HL-60/S4 (cell line): ENCODE results near the gene CCDC197.

Source experiments
- in situ Hi-C: fragments of 300-500 bp; cut with MboI; formaldehyde crosslinking; loops from 2 replicates; pipeline ENCODE4 v1.14.3; 2022; ENCODE audit warnings: low sequenced_read_pairs

Gene CCDC197

DNA sequence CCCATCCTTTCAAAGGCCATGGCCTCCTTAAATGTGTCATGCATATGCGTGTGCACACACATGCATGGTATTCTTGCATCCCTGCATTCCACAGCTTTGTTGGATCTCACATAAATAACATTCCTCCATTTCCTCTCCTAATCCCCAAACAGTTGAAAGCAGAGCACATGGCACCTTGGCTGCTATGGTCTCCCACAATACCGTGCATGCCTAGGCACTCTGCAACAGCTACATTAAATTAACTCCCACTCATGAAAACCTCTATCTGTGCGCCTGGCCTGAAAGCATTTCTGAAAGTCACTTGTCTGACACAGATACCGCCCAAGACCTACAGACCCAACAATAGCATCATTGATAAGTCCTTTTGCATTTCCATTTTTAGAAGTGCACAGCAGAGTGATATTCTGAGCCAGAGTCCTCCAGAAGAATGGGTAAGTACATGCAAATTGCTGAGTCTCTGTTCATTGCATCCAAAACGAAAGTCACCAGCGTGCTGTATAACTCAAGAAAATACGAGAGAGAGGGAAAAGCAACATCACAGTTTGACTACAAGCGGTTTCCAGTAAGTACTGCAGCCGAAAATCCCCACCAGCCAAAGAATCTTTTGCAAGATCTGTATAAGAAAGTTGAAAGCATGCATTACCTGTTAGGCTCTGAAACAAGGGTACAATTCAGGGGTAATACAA, 21.2 kb upstream of the CCDC197 start:
- in situ Hi-C loops = no loop called here

DNA sequence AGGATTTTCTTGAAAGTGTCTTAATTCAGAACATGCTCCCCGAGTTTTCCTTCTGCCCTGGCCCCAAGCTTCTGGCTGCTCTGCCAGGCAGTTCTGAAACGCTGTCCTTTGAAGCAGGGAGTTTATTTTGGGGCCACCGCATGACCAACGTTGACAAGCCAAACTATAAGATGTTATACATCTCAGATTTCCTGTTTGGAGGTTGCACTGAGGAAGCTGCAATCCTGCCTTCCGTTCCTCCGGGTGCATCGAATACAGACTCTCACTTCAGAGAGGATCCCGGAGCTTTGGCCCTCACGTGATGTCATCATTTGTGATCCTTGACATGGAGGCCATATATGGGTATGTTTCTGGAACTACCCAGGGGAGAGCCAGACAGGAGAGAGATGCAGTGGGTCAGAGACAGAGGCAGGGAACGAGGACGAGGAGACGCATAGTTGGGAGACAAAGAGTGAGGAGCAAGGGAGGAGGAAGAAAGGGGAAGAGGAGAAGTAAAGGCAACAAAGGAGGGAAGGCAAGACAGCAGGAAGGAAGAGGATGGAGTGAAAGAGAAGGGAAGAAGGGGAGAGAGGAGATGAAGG, 20.5 kb upstream of the CCDC197 start, which contains the start of gene ASB2:
Gene ASB2, minus strand, starts transcription at position 94 of the 581 bp plus-strand sequence. CDS start 12,031 bp downstream, outside the sequence.
- in situ Hi-C loops = no loop called here

DNA sequence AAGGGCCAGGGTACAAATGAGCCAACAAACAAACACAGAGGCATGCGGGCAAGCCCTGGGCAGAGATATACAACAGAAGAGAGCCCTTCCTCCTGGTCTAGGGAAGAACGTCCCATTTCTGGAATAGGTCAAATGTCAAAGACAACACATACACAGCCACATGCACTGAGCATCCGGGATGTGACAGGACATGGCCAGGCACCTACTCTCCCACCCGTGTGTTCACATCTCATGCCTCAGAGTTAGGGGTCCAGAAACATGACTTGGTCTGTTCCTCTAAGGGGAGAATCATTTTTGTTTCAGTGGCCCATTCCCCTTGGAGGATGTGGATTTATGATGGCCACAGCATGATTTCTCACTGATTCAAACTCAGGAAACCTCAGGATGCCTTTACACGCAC, 19.9 kb upstream of the CCDC197 start:
- in situ Hi-C loops = no loop called here

DNA sequence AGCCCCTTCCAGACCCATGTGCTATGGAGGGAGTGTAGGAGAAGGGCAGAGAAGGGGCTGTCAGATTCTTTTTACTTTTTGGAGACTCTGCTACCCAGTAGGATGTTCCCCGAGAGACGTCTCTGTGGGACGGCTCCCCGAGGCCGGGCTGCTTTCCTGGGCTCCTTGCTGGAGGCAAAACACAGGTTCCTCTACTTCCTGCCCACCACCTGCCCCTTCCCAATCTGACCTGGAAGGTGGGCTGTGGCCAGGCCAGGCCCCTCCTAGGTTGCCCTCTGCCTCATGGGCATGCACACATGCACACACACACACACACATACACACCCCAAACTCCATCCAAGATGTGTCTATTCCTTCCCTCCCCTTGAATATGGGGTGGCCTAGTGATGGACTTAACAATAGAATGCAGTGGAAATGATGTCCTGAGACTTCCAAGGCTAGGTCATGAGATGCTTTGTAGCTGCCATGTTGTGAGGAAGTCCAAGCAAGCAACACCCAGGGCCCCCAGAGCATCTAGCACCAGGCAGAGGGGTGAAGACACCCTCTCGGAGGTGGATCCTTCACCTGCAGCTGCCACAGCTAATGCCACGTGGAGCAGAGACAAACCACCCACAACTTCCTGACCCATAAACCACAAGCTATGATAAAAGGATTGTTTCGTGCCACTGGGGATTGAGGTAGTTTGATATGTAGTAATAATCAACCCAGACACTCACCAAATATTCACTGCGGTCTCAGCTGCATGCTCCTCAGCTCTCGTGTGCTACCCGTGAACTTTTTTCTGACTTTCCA, 19.1 kb upstream of the CCDC197 start:
- in situ Hi-C loops = no loop called here

DNA sequence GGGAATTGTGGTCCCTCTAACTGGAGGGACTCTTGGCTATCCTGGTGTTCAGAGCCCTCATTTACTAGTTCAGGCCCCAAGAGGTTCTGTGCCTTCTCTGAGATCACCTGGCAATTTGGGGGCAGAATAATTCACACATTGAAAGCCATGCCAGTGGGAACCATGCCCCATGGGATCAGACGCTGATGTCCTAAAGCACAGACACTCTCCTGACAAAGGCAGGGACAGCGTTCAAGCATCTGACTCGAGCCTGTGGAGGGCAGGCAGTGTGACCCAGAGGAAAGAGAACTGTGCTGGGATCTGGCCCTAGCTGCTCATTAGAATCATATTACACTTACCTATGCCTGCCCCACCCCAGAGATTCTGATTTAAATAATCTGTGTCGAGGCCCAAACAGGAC, 18.4 kb upstream of the CCDC197 start:
- in situ Hi-C loops = no loop called here

DNA sequence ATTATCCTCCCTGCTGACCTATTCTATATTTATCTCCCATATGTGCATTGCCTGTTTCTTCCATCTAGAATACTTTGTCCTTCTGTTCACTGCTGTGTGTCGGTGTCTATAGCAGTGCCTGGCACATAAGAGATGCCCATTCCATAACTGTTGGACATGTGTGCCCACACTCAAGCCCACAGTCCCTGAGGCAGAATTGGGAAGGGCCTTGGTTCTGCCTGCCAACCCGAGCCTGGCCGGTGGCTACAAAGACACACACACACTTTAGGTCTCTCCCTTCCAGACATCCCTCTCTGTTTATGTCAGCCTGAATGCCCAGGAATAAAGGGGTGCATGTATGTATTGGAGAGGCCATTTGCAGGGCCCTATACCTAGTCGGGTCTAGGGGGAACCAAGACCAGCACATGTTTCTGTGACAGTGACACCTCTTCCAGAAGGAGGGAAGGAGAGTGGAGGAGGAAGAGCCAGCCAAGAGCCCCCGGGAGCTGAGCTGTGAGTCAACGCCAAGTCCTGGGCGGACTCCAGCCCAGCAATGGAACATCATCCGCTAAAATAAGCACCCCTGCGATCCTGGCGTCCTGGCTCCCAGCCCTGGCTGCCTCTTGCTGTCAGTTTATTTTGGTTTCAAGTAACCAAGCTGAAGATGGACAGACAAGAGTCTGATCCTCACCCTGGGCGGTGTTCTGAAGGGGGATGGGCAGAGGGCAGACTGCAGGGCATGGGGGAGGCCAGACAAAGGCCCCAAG, 16.5 kb upstream of the CCDC197 start:
- in situ Hi-C loops = no loop called here

DNA sequence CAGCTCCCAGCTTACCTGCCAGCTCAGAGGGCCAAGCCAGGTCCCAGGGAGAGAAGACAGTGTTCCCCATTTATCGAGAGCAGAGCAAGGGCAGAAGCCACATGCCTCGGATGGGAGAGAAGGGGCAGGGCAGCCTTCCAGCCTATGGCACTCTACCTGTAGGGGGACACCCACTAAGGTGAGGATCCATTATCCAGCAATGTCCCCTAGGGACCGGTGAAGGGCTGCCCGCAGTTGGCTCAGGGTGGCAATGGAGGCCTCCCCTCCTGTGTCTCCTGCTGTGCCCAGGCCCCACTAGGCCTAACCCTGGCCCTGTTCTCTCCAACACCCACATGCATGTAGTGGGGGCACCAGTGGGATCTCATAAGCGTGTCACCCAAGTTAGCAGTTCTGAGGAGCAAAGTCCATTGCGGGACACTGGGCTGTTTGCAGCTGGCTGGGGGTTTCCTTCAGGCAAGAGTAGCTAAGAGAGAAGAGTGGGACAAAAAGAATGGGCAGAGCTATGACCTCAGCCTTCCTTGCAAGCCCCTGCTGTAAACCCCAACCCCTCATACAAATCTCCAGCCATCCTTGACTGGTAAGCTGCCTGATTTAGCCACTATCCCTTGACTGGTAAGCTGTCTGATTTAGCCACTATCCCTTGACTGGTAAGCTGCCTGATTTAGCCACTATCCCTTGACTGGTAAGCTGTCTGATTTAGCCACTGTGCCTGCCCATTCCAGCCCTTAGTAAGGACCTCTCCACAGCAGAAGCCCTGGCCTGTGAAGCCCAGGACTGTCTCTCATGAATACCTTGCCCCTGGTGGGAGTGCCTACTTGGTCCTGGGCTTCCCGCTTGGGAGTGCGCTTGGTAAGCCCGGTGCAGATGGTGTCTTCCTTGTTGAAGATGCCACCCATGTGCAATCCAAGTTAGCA, 15.5 kb upstream of the CCDC197 start:
- in situ Hi-C loops = no loop called here

DNA sequence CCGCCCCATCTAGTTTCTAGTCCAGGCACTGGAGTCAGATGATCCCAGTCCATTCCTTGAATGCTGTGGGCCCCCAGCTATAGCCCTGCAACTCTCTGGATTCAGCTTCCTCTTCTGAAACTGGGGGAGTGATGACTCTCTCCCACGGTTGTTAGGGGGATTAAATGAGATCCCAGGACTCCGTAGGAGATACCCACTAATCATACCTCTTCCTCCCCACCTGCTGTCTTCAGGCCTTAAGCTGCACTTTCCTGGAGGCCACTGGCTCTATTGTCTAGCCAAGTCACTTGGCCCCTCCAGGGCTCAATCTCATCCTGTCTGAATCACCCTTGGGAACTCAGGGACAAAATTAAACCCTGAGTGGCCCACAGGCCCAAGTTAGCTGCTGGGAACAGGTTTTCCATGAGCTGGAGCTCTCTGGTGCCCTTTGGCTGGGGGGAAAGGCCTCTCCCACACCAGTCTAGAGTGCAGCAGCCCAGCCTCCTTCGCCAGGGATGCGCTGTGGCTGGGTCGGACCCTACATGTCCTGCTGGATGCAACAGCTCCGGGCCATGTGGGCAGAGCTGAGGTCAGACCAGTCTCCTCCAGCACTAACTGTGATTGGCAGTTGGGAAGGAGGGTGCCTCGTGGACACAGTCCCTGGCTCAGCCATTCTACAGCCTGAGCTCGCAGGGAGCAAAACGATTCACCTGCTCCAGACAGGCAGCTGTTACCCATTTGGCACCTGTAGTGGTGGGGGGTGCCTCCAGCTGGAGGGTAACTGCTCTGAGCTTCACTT, 14.7 kb upstream of the CCDC197 start:
- in situ Hi-C loops = no loop called here

DNA sequence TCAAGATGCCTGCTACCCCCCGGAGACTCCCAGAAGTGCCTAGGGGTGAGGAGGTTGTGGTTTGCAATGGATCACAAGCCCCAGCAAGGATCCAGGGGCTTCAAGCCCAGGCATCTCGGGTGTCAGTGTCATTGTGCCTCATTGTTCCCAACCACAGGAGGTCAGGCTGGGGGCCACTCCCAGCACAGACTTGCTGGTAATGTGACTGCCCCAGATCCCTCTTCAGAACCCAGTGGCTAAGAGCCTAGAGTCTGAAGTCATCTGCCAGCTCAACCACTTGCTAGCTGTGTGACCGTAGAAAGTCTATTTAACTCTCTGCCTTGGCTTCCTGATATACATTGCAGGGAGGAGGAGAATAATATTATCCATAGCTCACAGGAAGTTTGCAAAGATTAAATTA, 13.0 kb upstream of the CCDC197 start:
- in situ Hi-C loops = no loop called here

DNA sequence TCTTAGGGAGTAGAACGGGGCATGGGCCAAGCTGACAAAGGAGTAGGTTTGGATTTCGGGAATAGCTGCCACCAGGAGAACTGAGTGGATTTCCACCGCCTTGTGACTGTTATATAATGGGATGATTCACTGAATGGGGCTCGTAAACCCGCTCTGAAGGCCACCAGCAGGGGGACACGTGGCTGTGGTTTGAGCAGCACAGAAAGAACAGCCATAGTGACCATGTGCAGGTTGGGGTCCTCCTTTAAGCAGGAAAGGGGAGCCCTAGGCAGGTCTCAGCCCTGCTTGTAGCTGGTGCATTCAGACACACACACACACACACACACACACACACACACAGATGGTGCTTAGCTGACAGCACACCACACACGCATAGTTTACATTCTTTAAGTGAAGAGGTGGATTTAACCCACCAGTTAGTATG, 12.1 kb upstream of the CCDC197 start:
- in situ Hi-C loops = no loop called here

DNA sequence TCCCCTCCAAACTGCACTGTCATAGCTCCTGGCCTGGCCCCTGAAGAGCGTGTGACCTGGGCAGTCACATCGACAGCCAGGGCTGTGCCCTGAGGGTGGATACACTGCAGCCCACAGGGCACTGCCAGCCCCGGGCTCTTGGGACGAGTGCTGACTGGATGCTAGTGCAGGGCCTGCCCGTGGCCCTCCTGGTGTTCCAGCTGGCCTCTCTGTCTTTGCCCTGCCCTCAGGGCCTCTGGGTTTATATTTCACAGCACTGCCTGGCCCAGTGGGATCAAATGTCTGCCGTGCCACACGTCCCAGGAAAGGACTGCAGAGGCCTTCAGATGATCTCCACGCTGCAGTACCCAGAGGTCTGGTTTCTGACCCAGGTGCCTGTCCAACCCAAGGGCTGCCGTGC, 10.1 kb upstream of the CCDC197 start:
- in situ Hi-C loops = no loop called here

DNA sequence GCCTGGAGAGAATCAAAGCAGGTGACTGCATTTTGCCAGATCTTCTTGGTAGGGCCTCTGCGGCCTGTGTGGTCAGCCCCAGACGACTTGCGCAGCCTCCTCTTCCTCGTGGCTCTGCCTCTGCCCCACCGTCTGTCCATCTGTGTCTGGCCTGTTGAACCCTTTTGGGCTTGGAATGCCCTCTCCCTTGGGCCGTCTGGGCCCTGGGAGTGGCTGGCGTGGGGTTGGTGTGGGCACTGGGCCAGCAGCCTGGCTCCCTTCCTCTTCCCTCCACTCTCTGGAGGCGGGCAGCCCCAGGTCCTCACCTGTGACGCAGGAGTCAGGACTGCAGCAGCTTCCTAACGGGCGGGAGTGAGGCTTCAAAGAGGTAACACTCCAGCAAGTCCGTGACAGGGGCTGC, 9.7 kb upstream of the CCDC197 start:
- in situ Hi-C loops = no loop called here

DNA sequence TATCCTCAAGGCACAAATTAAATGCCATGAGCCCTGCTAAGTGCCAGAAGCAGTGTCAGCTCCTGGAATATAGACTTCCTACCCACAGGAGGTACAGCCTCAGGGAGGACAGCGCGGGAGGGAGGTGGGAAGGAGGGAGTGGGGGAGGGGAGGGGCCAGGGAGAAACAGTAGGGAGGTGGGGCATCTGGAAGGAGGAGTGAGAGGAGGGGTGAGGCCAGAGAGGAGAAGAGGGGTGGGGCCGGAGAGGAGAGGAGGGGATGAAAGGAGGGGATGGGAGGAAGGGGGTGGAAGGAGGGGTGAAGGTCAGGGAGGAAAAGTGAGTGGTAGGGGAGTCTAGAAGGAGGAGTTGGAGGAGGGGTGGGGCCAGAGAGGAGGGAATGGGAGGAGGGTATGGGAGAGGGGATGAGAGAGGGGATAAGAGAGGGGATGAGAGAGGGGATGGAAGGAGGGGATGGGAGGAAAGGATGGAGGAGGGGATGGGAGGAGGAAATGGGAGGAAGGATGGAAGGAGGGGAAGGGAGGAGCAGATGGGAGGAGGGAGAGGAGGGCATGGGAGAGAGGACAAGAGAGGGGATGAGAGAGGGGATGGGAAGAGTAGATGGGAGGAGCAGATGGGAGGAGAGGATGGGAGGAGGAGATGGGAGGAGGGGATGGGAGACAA, 9.2 kb upstream of the CCDC197 start:
- in situ Hi-C loops = no loop called here

DNA sequence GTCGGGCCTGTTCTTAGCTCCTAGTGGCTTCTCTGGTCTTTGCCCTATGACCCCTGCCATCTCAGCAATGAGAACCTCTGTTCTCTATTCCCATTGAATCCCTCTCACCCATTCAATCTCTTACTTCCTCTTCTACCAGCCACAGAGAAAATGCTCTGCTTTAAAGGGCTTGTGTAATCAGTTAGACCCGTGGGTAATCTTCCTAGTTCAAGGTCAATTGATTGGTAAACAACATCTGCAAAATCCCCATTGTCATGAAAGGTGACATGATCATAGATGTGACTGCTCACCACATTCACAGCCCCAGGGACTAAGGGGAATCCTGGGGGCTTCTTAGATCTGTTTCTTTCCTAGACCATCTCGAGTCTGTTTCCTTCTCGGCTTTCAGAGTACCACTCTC, 7.2 kb upstream of the CCDC197 start:
- in situ Hi-C loops = no loop called here

DNA sequence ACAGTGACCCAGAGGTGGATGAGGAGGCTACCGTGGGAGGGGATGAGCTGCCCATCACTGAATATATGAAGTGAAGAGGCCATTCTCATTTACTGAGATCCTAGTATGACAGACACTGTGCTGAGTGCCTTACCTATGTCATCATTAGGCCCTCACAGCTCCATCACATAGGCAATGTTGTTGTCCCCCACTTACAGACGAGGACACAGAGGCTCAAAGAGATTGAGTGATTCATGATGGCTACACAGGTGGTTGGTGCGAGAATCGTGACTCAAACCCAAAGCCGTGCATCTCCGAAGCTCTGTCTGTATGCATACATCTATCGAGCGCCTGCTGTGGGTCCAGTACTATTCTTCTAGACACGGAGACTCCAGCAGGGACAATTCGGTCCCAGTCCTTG, 5.9 kb upstream of the CCDC197 start:
- in situ Hi-C loops = no loop called here

DNA sequence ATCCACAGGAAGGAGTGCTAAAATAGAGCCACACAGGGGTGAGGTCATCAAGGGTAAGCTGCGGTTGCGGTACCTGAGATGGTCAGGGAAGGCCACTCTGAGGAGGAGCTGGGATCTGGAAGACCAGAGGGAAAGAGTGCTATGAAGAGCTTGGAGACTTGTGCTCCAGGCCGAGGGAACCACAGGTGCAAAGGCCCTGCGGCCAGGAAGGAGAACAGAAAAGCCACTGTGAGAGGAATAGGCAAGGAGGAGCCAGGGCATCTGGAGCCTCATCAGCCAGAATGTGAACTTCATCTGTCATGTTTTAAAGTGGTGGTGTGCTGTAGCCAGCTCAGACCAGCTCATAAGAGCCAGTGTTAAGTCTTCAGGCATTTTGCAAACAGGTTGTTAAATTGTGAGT, 5.5 kb upstream of the CCDC197 start:
- in situ Hi-C loops = no loop called here

DNA sequence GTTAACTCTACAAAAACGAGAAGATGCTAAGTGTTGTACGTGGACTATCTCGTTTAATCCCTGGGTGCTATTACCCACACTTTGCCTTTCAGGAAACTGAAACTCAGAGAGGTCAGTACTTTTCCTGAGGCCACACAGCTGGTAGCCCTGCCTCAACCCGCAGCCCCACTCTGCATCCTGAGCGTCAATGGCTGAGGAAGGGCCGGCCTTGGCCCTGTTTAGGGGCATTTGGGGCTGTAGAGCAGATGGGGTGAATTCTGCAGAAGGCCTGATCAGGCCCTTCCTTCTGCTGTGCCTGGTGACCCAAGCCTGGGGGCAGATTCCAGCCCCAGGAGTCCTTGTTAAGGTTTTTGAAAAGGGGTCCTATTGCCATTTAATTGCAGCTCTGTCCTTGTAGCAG, 3.7 kb upstream of the CCDC197 start:
- in situ Hi-C loops = no loop called here

DNA sequence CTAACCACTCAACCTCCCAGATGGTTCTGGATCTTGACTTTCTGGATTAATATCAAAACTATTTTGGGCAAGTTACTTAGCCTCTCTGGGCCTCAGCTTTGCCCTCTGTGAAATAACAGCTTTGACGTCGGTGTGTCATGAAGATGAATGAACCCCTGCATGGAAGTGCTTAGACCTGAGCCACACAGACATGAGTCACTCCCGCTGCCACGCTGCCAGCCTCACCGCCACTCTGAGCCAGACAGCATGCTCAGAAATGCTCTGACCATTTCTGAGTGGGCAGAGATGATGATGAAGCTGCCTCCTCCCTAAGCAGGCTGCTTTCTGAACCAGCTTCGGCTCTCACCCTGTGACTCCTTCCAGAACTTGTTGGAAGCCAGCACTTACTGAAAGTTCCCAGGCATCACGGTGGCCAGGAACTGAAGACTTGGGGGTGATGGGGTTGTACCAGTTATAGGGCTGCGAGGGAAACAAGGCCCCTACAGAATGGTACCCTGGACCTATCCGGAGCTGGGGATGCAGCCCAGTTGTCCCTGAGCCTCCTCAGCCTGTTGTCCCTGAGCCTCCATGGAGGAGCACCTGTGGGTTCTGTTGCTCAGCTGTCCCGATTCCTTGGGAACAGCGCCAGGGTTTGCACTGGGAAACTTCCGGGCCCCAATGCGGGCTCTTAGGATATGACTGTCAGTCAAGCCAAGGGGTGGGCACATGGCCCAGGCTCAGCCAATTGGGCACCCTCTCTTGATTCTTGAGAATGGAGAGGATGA, 2.0 kb upstream of the CCDC197 start:
- in situ Hi-C loops = no loop called here
